ENCODE results near the gene OAS3. TPM values are rescaled to one million over a fixed set of nuclear protein-coding genes. Genes with fewer than 3 reads are reported as not detected.

Gene OAS3
- polyA plus RNA-seq, 3 donors = 22.0 to 54.3 (median 41.9) TPM

GRCh38 chr12:112995008-112995407 lies 56.7 kb downstream of the OAS3 start:
- Mint-ChIP-seq H3K9me3 (peaks cover 1 to 12% (median 7%) of the 10 kb centered on the region in 7 donors), H3K4me1 (peaks cover 2% of the 10 kb centered on the region), H3K4me3 (no peak overlapping the region), H3K36me3 (peaks cover 75 to 84% of the 10 kb centered on the region in 2 donors), H3K27ac (no peak overlapping the region), H3K27me3 (ENCODE audit: low read depth in 3 of 3) (no peaks in the 10 kb centered on the region)
- Histone ChIP-seq H3K27ac (ENCODE audit: low read depth in 1 of 2, low read length in 2 of 2) (no peak overlapping the region), H3K9me3 (replicated peaks in 1 of 2; ENCODE audit: control insufficient read depth in 1 of 2, insufficient read depth in 1 of 2, low read length in 2 of 2) (peaks cover 0 to 5% of the 10 kb centered on the region in 2 donors), H3K4me3 (replicated peaks in 1 of 3; ENCODE audit: low read depth in 2 of 3, low read length in 3 of 3) (no peak overlapping the region), H3K4me1 (ENCODE audit: control insufficient read depth in 1 of 2, insufficient read depth in 2 of 2, low read length in 2 of 2) (no peaks in the 10 kb centered on the region), H3K36me3 (replicated peaks in 1 of 2; ENCODE audit: control insufficient read depth in 1 of 2, insufficient read depth in 2 of 2, low read length in 2 of 2) (peaks cover 65 to 97% of the 10 kb centered on the region in 2 donors), H3K4me2 (replicated peaks; ENCODE audit: extremely low read depth, low read length, poor library complexity, severe bottlenecking) (no peak overlapping the region), H3K9ac (ENCODE audit: insufficient read depth, low read length, poor library complexity, severe bottlenecking) (no peak overlapping the region), H3K79me2 (ENCODE audit: insufficient read depth, low read length) (no peaks in the 10 kb centered on the region), H3K27me3 (ENCODE audit: control insufficient read depth in 2 of 2, insufficient read depth in 2 of 2, low read length in 2 of 2) (no peaks in the 10 kb centered on the region), H4K20me1 (ENCODE audit: insufficient read depth, low read length) (peaks cover 24% of the 10 kb centered on the region), H2AFZ (ENCODE audit: insufficient read depth, low read depth, low read length, poor library complexity, severe bottlenecking) (no peak overlapping the region)
- intact Hi-C loops (cut with micrococcal nuclease) = no loop called here
- no peak for TF ChIP-seq CTCF (IDR thresholded peaks at IDR 0.05)
- 96% methylated on average over 4 of the region's 5 CpGs for WGBS (ENCODE audit: insufficient coverage)
- DNase-seq = no peak

DNA sequence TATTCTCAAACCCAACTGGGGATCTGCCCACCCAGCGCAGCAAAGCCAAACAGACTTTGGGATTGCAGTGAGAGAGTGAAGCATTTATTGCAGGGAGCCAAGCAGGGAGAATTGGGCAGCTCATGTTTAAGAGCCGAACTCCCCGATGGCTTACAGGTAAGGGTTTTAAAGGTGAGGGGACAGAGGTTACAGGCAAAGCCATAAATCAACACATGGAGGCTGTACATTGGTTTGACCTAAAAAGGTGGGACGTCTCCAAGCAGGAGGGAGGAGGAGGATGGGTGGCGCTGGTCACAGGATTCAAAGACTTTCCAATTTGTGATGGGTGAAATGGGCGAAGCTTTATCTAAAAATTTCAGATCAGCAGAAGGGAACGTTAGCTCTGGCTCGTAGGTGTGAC lies 58.2 kb downstream of the OAS3 start:
- TF ChIP-seq CTCF (IDR thresholded peaks at IDR 0.05) = no peak
- no peak for DNase-seq
- Mint-ChIP-seq H3K9me3 (peaks cover 1 to 11% (median 7%) of the 10 kb centered on the region in 7 donors), H3K4me1 (peaks cover 2% of the 10 kb centered on the region), H3K27ac (no peak overlapping the region), H3K36me3 (peaks cover 75 to 85% of the 10 kb centered on the region in 2 donors), H3K27me3 (ENCODE audit: low read depth in 3 of 3) (no peaks in the 10 kb centered on the region), H3K4me3 (no peak overlapping the region)
- Histone ChIP-seq H3K27me3 (ENCODE audit: control insufficient read depth in 2 of 2, insufficient read depth in 2 of 2, low read length in 2 of 2) (no peaks in the 10 kb centered on the region), H4K20me1 (ENCODE audit: insufficient read depth, low read length) (peaks cover 18% of the 10 kb centered on the region), H3K79me2 (ENCODE audit: insufficient read depth, low read length) (no peaks in the 10 kb centered on the region), H3K27ac (ENCODE audit: low read depth in 1 of 2, low read length in 2 of 2) (no peak overlapping the region), H2AFZ (ENCODE audit: insufficient read depth, low read depth, low read length, poor library complexity, severe bottlenecking) (no peak overlapping the region), H3K9ac (ENCODE audit: insufficient read depth, low read length, poor library complexity, severe bottlenecking) (no peak overlapping the region), H3K9me3 (replicated peaks in 1 of 2; ENCODE audit: control insufficient read depth in 1 of 2, insufficient read depth in 1 of 2, low read length in 2 of 2) (peaks cover 0 to 5% of the 10 kb centered on the region in 2 donors), H3K4me2 (replicated peaks; ENCODE audit: extremely low read depth, low read length, poor library complexity, severe bottlenecking) (no peak overlapping the region), H3K4me3 (replicated peaks in 1 of 3; ENCODE audit: low read depth in 2 of 3, low read length in 3 of 3) (no peak overlapping the region), H3K4me1 (ENCODE audit: control insufficient read depth in 1 of 2, insufficient read depth in 2 of 2, low read length in 2 of 2) (no peaks in the 10 kb centered on the region), H3K36me3 (replicated peaks in 1 of 2; ENCODE audit: control insufficient read depth in 1 of 2, insufficient read depth in 2 of 2, low read length in 2 of 2) (peaks cover 64 to 94% of the 10 kb centered on the region in 2 donors)
- 95% methylated on average over 7 of the region's 8 CpGs for whole genome bisulfite sequencing (ENCODE audit: insufficient coverage)
- intact Hi-C loops (cut with micrococcal nuclease) = no loop called here
